ENCODE data around the gene COP1. TPM values are rescaled to one million over a fixed set of nuclear protein-coding genes. Genes with fewer than 3 reads are reported as not detected.
A peak's percentile ranks its signal among the peaks of the same experiment; 100 is the strongest.
"Not testable (repeated sequence)": the region's sequence is repeated elsewhere in the genome, so short reads cannot be mapped to it uniquely, and the experiment has no call there.

Gene COP1
- 74.7 TPM for total RNA-seq

GRCh38 chr1:176206961-176207902 is at the start of gene COP1:
COP1 (minus strand) TSS chr1:176207286; CDS start chr1:176206978, 308 bp downstream.
- Histone ChIP-seq H3K4me3 (ENCODE audit: low read length) (peak within 1 kb of the TSS; percentile 95), H3K9me3 (ENCODE audit: low read depth, low read length) (no peaks in the 10 kb centered on the region), H3K27me3 (ENCODE audit: insufficient read depth, low read length) (no peaks in the 10 kb centered on the region), H3K4me1 (ENCODE audit: insufficient read depth, low read length) (peaks cover 50% of the 10 kb centered on the region)

- Histone ChIP-seq H3K4me1 (ENCODE audit: insufficient read depth, low read length) (no peaks in the 10 kb centered on the region), H3K4me3 (ENCODE audit: low read length) (no peak overlapping the region), H3K27me3 (ENCODE audit: insufficient read depth, low read length) (no peaks in the 10 kb centered on the region), H3K9me3 (ENCODE audit: low read depth, low read length) (no peaks in the 10 kb centered on the region)
These were observed 45.1 kb upstream of the COP1 start for GRCh38 chr1:176252191-176252590.

GRCh38 chr1:176244851-176245250 is 37.8 kb upstream of the COP1 start:
- Histone ChIP-seq H3K27me3 (ENCODE audit: insufficient read depth, low read length) (peaks cover 5% of the 10 kb centered on the region), H3K9me3 (ENCODE audit: low read depth, low read length) (no peaks in the 10 kb centered on the region), H3K4me3 (ENCODE audit: low read length) (no peak overlapping the region), H3K4me1 (ENCODE audit: insufficient read depth, low read length) (no peaks in the 10 kb centered on the region)

GRCh38 chr1:176243746-176244145 is 36.7 kb upstream of the COP1 start:
- no peaks in the 10 kb centered on the region for H3K4me1 ChIP-seq (ENCODE audit: insufficient read depth, low read length)
- H3K9me3 ChIP-seq (ENCODE audit: low read depth, low read length): no peaks in the 10 kb centered on the region
- H3K27me3 ChIP-seq (ENCODE audit: insufficient read depth, low read length): peaks cover 5% of the 10 kb centered on the region

GRCh38 chr1:176241385-176242015 is 34.4 kb upstream of the COP1 start:
- Histone ChIP-seq H3K4me3 (ENCODE audit: low read length) (no peak overlapping the region), H3K9me3 (ENCODE audit: low read depth, low read length) (no peaks in the 10 kb centered on the region), H3K27me3 (ENCODE audit: insufficient read depth, low read length) (peaks cover 5% of the 10 kb centered on the region), H3K4me1 (ENCODE audit: insufficient read depth, low read length) (no peaks in the 10 kb centered on the region)

More at GRCh38 chr1:176243746-176244145, 36.7 kb upstream of the COP1 start:
- no peak overlapping the region for H3K4me3 ChIP-seq (ENCODE audit: low read length)

- not testable (repeated sequence) for H3K4me3 ChIP-seq (ENCODE audit: low read length); H3K4me1 ChIP-seq (ENCODE audit: insufficient read depth, low read length); H3K27me3 ChIP-seq (ENCODE audit: insufficient read depth, low read length); H3K9me3 ChIP-seq (ENCODE audit: low read depth, low read length)
These were observed 26.6 kb upstream of the COP1 start for GRCh38 chr1:176233657-176234056.

GRCh38 chr1:176227579-176227978 is 20.5 kb upstream of the COP1 start:
- Histone ChIP-seq H3K9me3 (ENCODE audit: low read depth, low read length) (no peaks in the 10 kb centered on the region), H3K27me3 (ENCODE audit: insufficient read depth, low read length) (no peaks in the 10 kb centered on the region), H3K4me3 (ENCODE audit: low read length) (no peak overlapping the region), H3K4me1 (ENCODE audit: insufficient read depth, low read length) (no peaks in the 10 kb centered on the region)

GRCh38 chr1:176225911-176226310 is 18.8 kb upstream of the COP1 start:
- Histone ChIP-seq H3K9me3 (ENCODE audit: low read depth, low read length) (no peaks in the 10 kb centered on the region), H3K27me3 (ENCODE audit: insufficient read depth, low read length) (no peaks in the 10 kb centered on the region), H3K4me1 (ENCODE audit: insufficient read depth, low read length) (no peaks in the 10 kb centered on the region), H3K4me3 (ENCODE audit: low read length) (no peak overlapping the region)

GRCh38 chr1:176225479-176225875 is 18.4 kb upstream of the COP1 start:
- Histone ChIP-seq H3K4me3 (ENCODE audit: low read length) (no peak overlapping the region), H3K27me3 (ENCODE audit: insufficient read depth, low read length) (no peaks in the 10 kb centered on the region), H3K4me1 (ENCODE audit: insufficient read depth, low read length) (no peaks in the 10 kb centered on the region), H3K9me3 (ENCODE audit: low read depth, low read length) (no peaks in the 10 kb centered on the region)

GRCh38 chr1:176222196-176222595 is 15.1 kb upstream of the COP1 start:
- Histone ChIP-seq H3K9me3 (ENCODE audit: low read depth, low read length) (no peaks in the 10 kb centered on the region), H3K27me3 (ENCODE audit: insufficient read depth, low read length) (no peaks in the 10 kb centered on the region), H3K4me3 (ENCODE audit: low read length) (no peak overlapping the region), H3K4me1 (ENCODE audit: insufficient read depth, low read length) (no peaks in the 10 kb centered on the region)

- Histone ChIP-seq H3K9me3 (ENCODE audit: low read depth, low read length) (no peaks in the 10 kb centered on the region), H3K4me3 (ENCODE audit: low read length) (no peak overlapping the region), H3K27me3 (ENCODE audit: insufficient read depth, low read length) (no peaks in the 10 kb centered on the region), H3K4me1 (ENCODE audit: insufficient read depth, low read length) (no peaks in the 10 kb centered on the region)
These were observed 13.1 kb upstream of the COP1 start for GRCh38 chr1:176220100-176220689.

GRCh38 chr1:176217461-176218099 is 10.5 kb upstream of the COP1 start:
- no peaks in the 10 kb centered on the region for H3K9me3 ChIP-seq (ENCODE audit: low read depth, low read length)
- no peaks in the 10 kb centered on the region for H3K4me1 ChIP-seq (ENCODE audit: insufficient read depth, low read length)
- H3K27me3 ChIP-seq (ENCODE audit: insufficient read depth, low read length): no peaks in the 10 kb centered on the region

GRCh38 chr1:176216031-176216430 is 8.9 kb upstream of the COP1 start:
- Histone ChIP-seq H3K4me3 (ENCODE audit: low read length) (no peak overlapping the region), H3K27me3 (ENCODE audit: insufficient read depth, low read length) (no peaks in the 10 kb centered on the region), H3K4me1 (ENCODE audit: insufficient read depth, low read length) (peaks cover 11% of the 10 kb centered on the region), H3K9me3 (ENCODE audit: low read depth, low read length) (no peaks in the 10 kb centered on the region)

More at GRCh38 chr1:176217461-176218099, 10.5 kb upstream of the COP1 start:
- no peak overlapping the region for H3K4me3 ChIP-seq (ENCODE audit: low read length)

- H3K4me3 ChIP-seq (ENCODE audit: low read length): no peak overlapping the region
These were observed 4.5 kb upstream of the COP1 start for GRCh38 chr1:176211396-176212165.

More at GRCh38 chr1:176211396-176212165, 4.5 kb upstream of the COP1 start:
- Histone ChIP-seq H3K9me3 (ENCODE audit: low read depth, low read length) (no peaks in the 10 kb centered on the region), H3K4me1 (ENCODE audit: insufficient read depth, low read length) (peaks cover 34% of the 10 kb centered on the region), H3K27me3 (ENCODE audit: insufficient read depth, low read length) (no peaks in the 10 kb centered on the region)
